ENCODE data around the gene UBE3B. TPM values are rescaled to one million over a fixed set of nuclear protein-coding genes. Genes with fewer than 3 reads are reported as not detected.

Gene UBE3B
- polyA plus RNA-seq, 1 donor from 2014 or later, result 23.3 TPM

DNA sequence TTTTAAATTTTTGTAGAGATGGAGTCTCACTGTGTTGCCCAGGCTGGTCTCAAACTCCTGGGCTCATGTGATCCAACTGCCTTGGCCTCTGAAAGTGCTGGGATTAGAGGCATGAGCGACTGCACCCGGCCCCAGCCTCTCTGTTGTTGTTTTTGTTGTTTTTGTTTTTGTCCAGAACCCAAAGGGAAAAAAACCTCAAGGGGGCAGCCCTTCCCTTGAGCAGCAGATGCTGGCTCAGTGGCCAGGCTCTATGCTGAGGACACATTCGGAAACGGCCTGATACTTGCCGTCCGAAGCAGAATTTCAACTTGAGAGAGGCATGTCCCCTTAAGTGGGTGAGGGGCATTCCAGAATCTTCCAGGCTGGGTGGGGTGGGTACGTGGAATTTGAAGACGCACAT, 102.8 kb downstream of the UBE3B start:
- Mint-ChIP-seq H3K4me3 (no peak overlapping the region), H3K27me3 (no peaks in the 10 kb centered on the region), H3K9me3 (no peaks in the 10 kb centered on the region), H3K36me3 (peaks cover 5% of the 10 kb centered on the region), H3K27ac (peak overlapping the region in 1 of 3 donors; percentile 74), H3K4me1 (peaks cover 0 to 1% (median 0%) of the 10 kb centered on the region in 3 donors)

DNA sequence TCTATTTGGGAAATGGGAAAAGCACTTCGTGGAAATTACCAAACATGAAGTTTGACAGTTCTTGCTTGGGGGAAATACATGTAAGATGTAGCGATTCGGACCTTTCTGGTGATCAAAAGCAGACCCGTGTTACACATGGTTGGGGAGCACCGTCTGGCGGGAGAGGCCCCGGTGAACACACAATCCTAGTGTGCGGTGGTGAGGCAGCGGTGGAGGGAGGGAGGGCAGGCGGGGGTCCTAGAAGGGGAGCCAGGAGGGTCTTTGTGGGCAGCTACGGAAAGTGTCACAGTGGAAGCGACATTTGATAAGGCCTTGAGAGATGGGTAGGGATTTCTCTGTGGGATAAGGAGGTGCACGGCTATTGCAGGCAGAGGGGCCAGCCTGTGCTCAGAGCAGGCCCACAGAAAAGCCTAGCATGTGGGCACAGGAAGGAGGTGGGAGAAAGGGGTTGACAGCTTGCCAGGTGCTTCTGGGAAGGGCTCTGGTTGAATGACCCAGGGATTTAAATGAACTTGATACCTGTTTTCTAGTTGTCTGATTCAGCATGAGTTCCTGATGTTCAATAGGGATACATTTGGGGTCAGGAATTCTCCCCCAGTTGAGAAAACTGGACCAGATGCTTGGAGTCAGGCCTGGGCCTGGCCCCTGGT, 103.4 kb downstream of the UBE3B start:
- peaks cover 0 to 1% (median 0%) of the 10 kb centered on the region in 3 donors for H3K4me1 Mint-ChIP-seq
- H3K27me3 Mint-ChIP-seq, result no peaks in the 10 kb centered on the region
- H3K27ac Mint-ChIP-seq, result peak overlapping the region in 1 of 3 donors; percentile 74
- no peaks in the 10 kb centered on the region for H3K9me3 Mint-ChIP-seq
- H3K36me3 Mint-ChIP-seq, result peaks cover 5% of the 10 kb centered on the region
- no peak overlapping the region for H3K4me3 Mint-ChIP-seq

DNA sequence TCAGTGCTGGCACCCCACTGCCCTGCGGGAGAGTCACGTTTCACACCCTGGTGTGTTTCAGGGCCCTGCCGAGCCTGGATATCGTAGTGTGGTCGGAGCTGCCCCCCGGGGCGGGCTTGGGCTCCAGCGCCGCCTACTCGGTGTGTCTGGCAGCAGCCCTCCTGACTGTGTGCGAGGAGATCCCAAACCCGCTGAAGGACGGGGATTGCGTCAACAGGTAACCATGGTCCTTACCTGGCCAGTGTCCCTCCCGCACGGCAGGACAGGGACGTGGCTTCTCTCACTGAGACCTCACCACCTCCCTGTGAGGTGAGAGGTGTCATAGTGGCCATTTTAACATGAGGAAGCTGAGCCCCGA, 103.9 kb downstream of the UBE3B start:
- H3K27me3 Mint-ChIP-seq, result no peaks in the 10 kb centered on the region
- peaks cover 5% of the 10 kb centered on the region for H3K36me3 Mint-ChIP-seq
- no peak overlapping the region for H3K27ac Mint-ChIP-seq
- peaks cover 0 to under 1% (median 0%) of the 10 kb centered on the region in 3 donors for H3K4me1 Mint-ChIP-seq
- H3K4me3 Mint-ChIP-seq, result no peak overlapping the region
- H3K9me3 Mint-ChIP-seq, result no peaks in the 10 kb centered on the region

DNA sequence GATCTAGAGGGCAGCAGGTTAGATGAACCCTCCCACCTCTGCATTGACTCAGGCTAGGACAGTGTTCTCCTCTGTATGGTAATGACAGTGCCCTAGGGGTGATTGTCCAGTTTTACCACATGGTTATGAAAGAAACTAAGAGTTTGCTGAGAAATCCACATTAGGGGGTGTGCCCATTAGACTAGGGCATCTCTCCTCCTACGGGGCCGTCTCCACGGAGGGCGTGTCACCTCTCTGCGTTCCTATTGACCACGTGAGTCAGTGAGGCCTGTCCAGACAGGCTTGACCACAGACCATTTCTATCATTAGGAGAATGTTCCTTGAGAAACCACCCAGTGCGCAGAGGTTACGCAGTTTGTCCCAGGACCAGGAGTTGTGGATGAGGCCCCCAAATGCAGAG, 104.4 kb downstream of the UBE3B start:
- no peak overlapping the region for H3K4me3 Mint-ChIP-seq
- H3K4me1 Mint-ChIP-seq, result no peaks in the 10 kb centered on the region
- no peak overlapping the region for H3K27ac Mint-ChIP-seq
- H3K27me3 Mint-ChIP-seq, result no peaks in the 10 kb centered on the region
- H3K36me3 Mint-ChIP-seq, result peaks cover 5% of the 10 kb centered on the region
- H3K9me3 Mint-ChIP-seq, result no peaks in the 10 kb centered on the region

DNA sequence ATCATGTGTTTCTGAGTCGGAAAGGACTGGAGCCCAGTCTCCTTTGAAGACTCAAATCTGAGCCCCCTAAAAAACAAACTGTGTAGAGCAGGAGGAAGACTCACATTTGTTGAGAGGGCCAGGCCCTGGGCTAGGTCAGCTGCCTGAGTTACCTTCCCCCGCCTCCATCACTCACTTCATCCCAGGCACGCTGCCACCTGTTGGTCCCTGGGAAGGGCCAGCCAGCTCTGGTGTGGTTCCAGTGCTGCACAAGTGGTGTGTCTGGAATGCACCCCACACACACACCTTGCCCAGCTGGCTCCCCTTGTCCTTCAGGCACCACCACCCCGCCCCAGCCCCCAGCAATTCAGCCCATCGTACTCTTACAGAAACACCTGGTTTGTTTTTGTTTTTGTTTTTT, 105.2 kb downstream of the UBE3B start:
- H3K27ac Mint-ChIP-seq, result no peak overlapping the region
- no peaks in the 10 kb centered on the region for H3K9me3 Mint-ChIP-seq
- H3K4me1 Mint-ChIP-seq, result no peaks in the 10 kb centered on the region
- peaks cover 7% of the 10 kb centered on the region for H3K36me3 Mint-ChIP-seq
- no peaks in the 10 kb centered on the region for H3K27me3 Mint-ChIP-seq
- H3K4me3 Mint-ChIP-seq, result no peak overlapping the region

DNA sequence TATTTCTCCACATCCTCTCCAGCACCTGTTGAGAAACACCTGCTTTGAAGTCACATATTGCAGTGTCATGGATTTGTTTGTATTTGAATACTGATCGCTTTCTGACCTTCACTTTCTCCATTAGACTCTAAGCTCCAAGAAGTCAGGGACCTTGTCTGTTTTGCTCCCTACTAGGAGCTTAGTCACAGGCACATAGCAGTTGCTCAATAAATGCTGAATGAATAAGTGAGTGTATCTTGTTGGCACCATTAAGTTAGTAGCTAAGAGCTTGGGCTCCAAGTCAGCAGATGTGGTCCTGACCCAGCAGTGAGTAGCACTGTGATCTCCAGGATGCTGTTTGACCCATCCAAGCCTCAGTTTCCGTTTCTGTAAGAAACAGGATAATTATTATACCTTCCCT, 106.3 kb downstream of the UBE3B start:
- Mint-ChIP-seq H3K4me3 (no peak overlapping the region), H3K4me1 (no peaks in the 10 kb centered on the region), H3K9me3 (no peaks in the 10 kb centered on the region), H3K36me3 (peaks cover 7% of the 10 kb centered on the region), H3K27me3 (no peaks in the 10 kb centered on the region), H3K27ac (no peak overlapping the region)

Other genes starting within 250 kb of the UBE3B start
- gene FOXN4, start 168.3 kb upstream of the UBE3B start, polyA plus RNA-seq, result not detected
- not detected for gene MYO1H, start 129.7 kb upstream of the UBE3B start, polyA plus RNA-seq
- 18.3 TPM for gene KCTD10, start 334 bp upstream of the UBE3B start, polyA plus RNA-seq
- gene MMAB, start 95.9 kb downstream of the UBE3B start, polyA plus RNA-seq, result 21.7 TPM
- gene MVK, start 96.2 kb downstream of the UBE3B start, polyA plus RNA-seq, result 2.6 TPM
- gene FAM222A, start 236.2 kb downstream of the UBE3B start, polyA plus RNA-seq, result 0.10 TPM

All from IgD-negative memory B cell (primary cell).